Liver (tissue), 9 donors: ENCODE data around the gene TNS2. TPM values are rescaled to one million over a fixed set of nuclear protein-coding genes. Genes with fewer than 3 reads are reported as not detected.

Experiments used
- DNase-seq: peaks from one replicate; pipeline ENCODE4 v3.0.0-alpha.2; 2017; ENCODE audit warnings: low spot score
- H3K27ac ChIP-seq, 2 donors: one replicate each; pipeline ENCODE4 v1.7.0; 2013; ENCODE audit warnings: inconsistent platforms in 2 of 2, low read length in 2 of 2, control low read depth in 1 of 2, low read depth in 1 of 2, mild to moderate bottlenecking in 1 of 2
- H3K27me3 ChIP-seq, 4 donors: one replicate each; pipeline versions ENCODE4 v1.6.1 to v1.7.0; 2013; ENCODE audit warnings: low read length in 3 of 4, inconsistent platforms in 1 of 4, mild to moderate bottlenecking in 1 of 4, moderate library complexity in 1 of 4; ENCODE audit not compliant: control insufficient read depth in 4 of 4, insufficient read depth in 4 of 4
- H3K36me3 ChIP-seq, 4 donors: one replicate each; pipeline versions ENCODE4 v1.6.1 to v1.7.0; 2013; ENCODE audit warnings: low read length in 3 of 4, mild to moderate bottlenecking in 3 of 4, low read depth in 1 of 4, moderate library complexity in 1 of 4; ENCODE audit not compliant: control insufficient read depth in 4 of 4, insufficient read depth in 3 of 4
- H3K4me1 ChIP-seq, 4 donors: one replicate each; pipeline versions ENCODE4 v1.6.1 to v1.7.0; 2013; ENCODE audit warnings: low read length in 3 of 4, mild to moderate bottlenecking in 3 of 4, moderate library complexity in 1 of 4; ENCODE audit not compliant: control insufficient read depth in 4 of 4, insufficient read depth in 4 of 4
- H3K4me3 ChIP-seq, 3 donors: one replicate each; pipeline versions ENCODE4 v1.6.1 to v1.7.0; 2013; ENCODE audit warnings: low read length in 3 of 3, control low read depth in 1 of 3, low read depth in 1 of 3, mild to moderate bottlenecking in 1 of 3
- H3K9ac ChIP-seq, 2 donors: one replicate each; pipeline ENCODE4 v1.7.0; 2013; ENCODE audit warnings: low read length in 2 of 2, mild to moderate bottlenecking in 2 of 2, moderate library complexity in 2 of 2, control low read depth in 1 of 2, low read depth in 1 of 2
- H3K9me3 ChIP-seq, 4 donors: one replicate each; pipeline versions ENCODE4 v1.6.1 to v1.7.0; 2013; ENCODE audit warnings: low read length in 3 of 4; ENCODE audit not compliant: control insufficient read depth in 4 of 4
- ATF3 ChIP-seq: IDR thresholded peaks from 2 replicates; pipeline ENCODE4 v1.6.1; 2016; ENCODE audit warnings: antibody characterized with exemption
- CTCF ChIP-seq: fragments of 150-350 bp; IDR thresholded peaks from 2 replicates; pipeline ENCODE4 v1.5.1; 2017; ENCODE audit warnings: improper control_type of control experiment, low read depth, low read length; ENCODE audit not compliant: missing input control
- EGR1 ChIP-seq, 2 donors: IDR thresholded peaks; 2 replicates each; pipeline ENCODE4 v1.6.1; 2016 to 2018; ENCODE audit warnings: antibody characterized with exemption in 2 of 2, low read depth in 2 of 2
- FOXA1 ChIP-seq: IDR thresholded peaks from 2 replicates; pipeline ENCODE4 v1.6.1; 2016; ENCODE audit warnings: antibody characterized with exemption
- FOXA2 ChIP-seq: IDR thresholded peaks from 2 replicates; pipeline ENCODE4 v1.6.1; 2016; ENCODE audit warnings: antibody characterized with exemption
- GABPA ChIP-seq, 2 donors: IDR thresholded peaks in 1 of 2; conservative IDR thresholded peaks in 1 of 2; 2 replicates each; pipeline ENCODE4 v1.6.1; 2016; ENCODE audit warnings: antibody characterized with exemption in 2 of 2, mild to moderate bottlenecking in 1 of 2, moderate library complexity in 1 of 2
- HNF4A ChIP-seq, 2 donors: conservative IDR thresholded peaks; 2 replicates each; pipeline ENCODE4 v1.6.1; 2016; ENCODE audit warnings: antibody characterized with exemption in 2 of 2, mild to moderate bottlenecking in 2 of 2
- HNF4G ChIP-seq: IDR thresholded peaks from 2 replicates; pipeline ENCODE4 v1.6.1; 2016; ENCODE audit warnings: antibody characterized with exemption
- JUND ChIP-seq, 2 donors: IDR thresholded peaks; 2 replicates each; pipeline ENCODE4 v1.6.1; 2016; ENCODE audit warnings: antibody characterized with exemption in 2 of 2
- MAX ChIP-seq: IDR thresholded peaks from 2 replicates; pipeline ENCODE4 v1.6.1; 2016; ENCODE audit warnings: antibody characterized with exemption
- NR2F2 ChIP-seq: IDR thresholded peaks from 2 replicates; pipeline ENCODE4 v1.6.1; 2016; ENCODE audit warnings: antibody characterized with exemption
- RAD21 ChIP-seq, 2 donors: IDR thresholded peaks; 2 replicates each; pipeline ENCODE4 v1.6.1; 2016; ENCODE audit warnings: antibody characterized with exemption in 2 of 2, mild to moderate bottlenecking in 2 of 2
- REST ChIP-seq: IDR thresholded peaks from 2 replicates; pipeline ENCODE4 v1.6.1; 2016; ENCODE audit warnings: antibody characterized with exemption, mild to moderate bottlenecking
- RXRA ChIP-seq, 2 donors: IDR thresholded peaks; 2 replicates each; pipeline ENCODE4 v1.6.1; 2017 to 2018; ENCODE audit warnings: antibody characterized with exemption in 2 of 2, mild to moderate bottlenecking in 1 of 2
- SP1 ChIP-seq: IDR thresholded peaks from 2 replicates; pipeline ENCODE4 v1.6.1; 2018; ENCODE audit warnings: antibody characterized with exemption, mild to moderate bottlenecking
- TAF1 ChIP-seq: conservative IDR thresholded peaks from 2 replicates; pipeline ENCODE4 v1.6.1; 2016; ENCODE audit warnings: antibody characterized with exemption, mild to moderate bottlenecking
- YY1 ChIP-seq: IDR thresholded peaks from 2 replicates; pipeline ENCODE4 v1.6.1; 2016; ENCODE audit warnings: antibody characterized with exemption, mild to moderate bottlenecking
- ZBTB33 ChIP-seq: IDR thresholded peaks from 2 replicates; pipeline ENCODE4 v1.6.1; 2016; ENCODE audit warnings: antibody characterized with exemption
- WGBS: extraction: QIAGEN DNeasy Blood & Tissue Kit; methylation state at CpG from one replicate; pipeline ENCODE4 v1.1.7; 2013; 5-methylcytosine and 5-hydroxymethylcytosine counted together
- polyA plus RNA-seq, 2 donors: library from polyadenylated mRNA; stranded (reverse) in 1 of 2; unstranded in 1 of 2; fragments of 200-250 nt in 1 of 2; fragments of >200 nt in 1 of 2; fragmentation: Nextera tagmentation in 1 of 2; extraction: Ambion mirVana in 1 of 2; gene quantifications; one replicate each; pipeline versions ENCODE4 v1.2.1 to v1.2.3, GENCODE V29; 2013 to 2015
- total RNA-seq, 2 donors: library from RNA; depleted of rRNA; stranded (reverse); fragments of >200 nt; gene quantifications; one replicate each; pipeline ENCODE4 v1.2.3, GENCODE V29; 2014
- donor health status: healthy.
- donor health status: healthy.
- donor health status: healthy.
- donor health status: healthy.
- donor health status: healthy.

Gene TNS2
- total and polyA plus RNA-seq, 4 donors, result 11.7 to 94.0 (median 46.0) TPM

- TF ChIP-seq EGR1 (IDR thresholded peaks at IDR 0.05; ENCODE audit: low read depth in 2 of 2) (peak in 1 of 2 donors; percentile 40), FOXA2 (no peak), TAF1 (no peak), FOXA1 (peak; percentile 53), NR2F2 (no peak), SP1 (peak; percentile 89), JUND (IDR thresholded peaks at IDR 0.05) (peak in 1 of 2 donors; percentile 24), GABPA (IDR thresholded peaks at IDR 0.05 in 1 of 2, conservative IDR thresholded peaks at IDR 0.05 in 1 of 2) (peak; percentile 54 to 87), HNF4A (conservative IDR thresholded peaks at IDR 0.05) (peak in 1 of 2 donors; percentile 31), REST (peak; percentile 74), ZBTB33 (peak; percentile 82), RAD21 (IDR thresholded peaks at IDR 0.05) (peak in 1 of 2 donors; percentile 11), MAX (peak; percentile 89), YY1 (peak; percentile 99), RXRA (IDR thresholded peaks at IDR 0.05) (peak; percentile 44 to 52), CTCF (no peak), HNF4G (no peak), ATF3 (no peak)
- Histone ChIP-seq H3K27me3 (no peaks in the 10 kb centered on the region), H3K27ac (peak within 1 kb of the TSS; percentile 96 to 98), H3K4me1 (peaks cover 6 to 52% (median 48%) of the 10 kb centered on the region in 4 donors), H3K9ac (peak within 1 kb of the TSS; percentile 70 to 94), H3K9me3 (no peaks in the 10 kb centered on the region), H3K4me3 (peak within 1 kb of the TSS; percentile 85 to 97 (median 93)), H3K36me3 (peaks cover 0 to 3% (median 0%) of the 10 kb centered on the region in 4 donors)
- peak; percentile 98 for DNase-seq
- WGBS, result under 1% methylated on average over 64 of the region's 64 CpGs
These were observed 43.7 kb upstream of the TNS2 start, which contains the start of gene EIF4B for GRCh38 chr12:53005986-53006809. Gene EIF4B, plus strand, starts transcription at chr12:53006456. Its CDS starts 28 bp downstream, at chr12:53006484.
